Stimulated activated CD4-positive, alpha-beta T cell treated with anti-CD3 and anti-CD28 coated beads, TNF-alpha, amount 100 ng/mL, for 1 hour (primary cell): ENCODE measurements around the gene OPN1LW.
"Not testable (repeated sequence)": the region's sequence is repeated elsewhere in the genome, so short reads cannot be mapped to it uniquely, and the experiment has no call there.

Experiments
- DNase-seq, 3 donors: peaks; one replicate each; pipeline ENCODE4 v3.0.0-alpha.2; 2020; ENCODE audit warnings: low read depth in 3 of 3, low spot score in 1 of 3

OPN1LW gene

DNA sequence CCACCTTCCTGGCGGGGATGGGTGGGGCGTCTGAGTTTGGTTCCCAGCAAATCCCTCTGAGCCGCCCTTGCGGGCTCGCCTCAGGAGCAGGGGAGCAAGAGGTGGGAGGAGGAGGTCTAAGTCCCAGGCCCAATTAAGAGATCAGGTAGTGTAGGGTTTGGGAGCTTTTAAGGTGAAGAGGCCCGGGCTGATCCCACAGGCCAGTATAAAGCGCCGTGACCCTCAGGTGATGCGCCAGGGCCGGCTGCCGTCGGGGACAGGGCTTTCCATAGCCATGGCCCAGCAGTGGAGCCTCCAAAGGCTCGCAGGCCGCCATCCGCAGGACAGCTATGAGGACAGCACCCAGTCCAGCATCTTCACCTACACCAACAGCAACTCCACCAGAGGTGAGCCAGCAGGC, at the start of gene OPN1LW:
Gene OPN1LW, plus strand, starts transcription at position 234 of the 400 bp plus-strand sequence. Its CDS starts 41 bp downstream, at position 275.
- DNase-seq: not testable (repeated sequence)

GRCh38 chrX:154094833-154095232, 49.2 kb upstream of the OPN1LW start:
- no peak for DNase-seq

DNA sequence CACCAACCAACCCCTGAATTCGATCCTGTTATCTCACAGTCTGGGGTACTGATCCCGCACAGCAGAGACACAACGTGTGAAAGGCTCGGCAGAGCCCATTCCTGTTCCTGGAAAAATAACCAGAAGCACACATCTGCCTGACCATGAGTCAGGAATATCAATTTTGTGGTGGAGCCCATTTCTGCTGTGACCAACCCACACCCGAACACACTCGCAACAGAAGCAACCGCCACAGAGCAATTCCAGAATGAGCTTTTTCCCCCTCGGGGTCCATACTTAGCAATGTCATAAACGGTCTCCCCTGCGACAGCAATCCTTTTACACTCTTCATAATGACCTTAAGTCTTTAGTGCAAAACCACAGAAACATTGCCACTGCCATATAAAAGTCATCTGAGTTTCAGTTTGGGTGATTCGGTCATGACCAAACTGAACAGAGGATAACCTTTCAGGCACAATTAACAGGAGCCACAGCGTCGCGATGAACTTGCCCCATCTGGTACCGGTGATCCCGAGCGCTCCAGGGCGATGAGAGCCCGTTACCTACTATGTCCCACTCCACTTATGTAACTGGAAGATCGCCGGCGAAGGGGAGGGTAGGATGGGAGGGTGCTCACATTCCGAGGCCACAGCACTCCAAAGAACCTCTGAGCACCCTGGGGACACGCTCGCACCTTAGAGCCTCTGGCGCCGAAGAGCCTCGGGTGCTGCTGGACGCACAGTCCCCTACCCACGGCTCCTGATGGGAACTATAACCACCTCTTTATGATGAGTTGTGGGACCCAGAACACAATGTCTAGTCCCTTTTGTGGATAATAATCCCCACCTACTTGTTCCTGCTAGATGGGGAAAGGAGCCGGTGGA, 47.7 kb upstream of the OPN1LW start:
- DNase-seq: no peak

- DNase-seq: peak; percentile 24 to 55 (median 49)
Observed at GRCh38 chrX:154097003-154097588, 46.9 kb upstream of the OPN1LW start.

DNA sequence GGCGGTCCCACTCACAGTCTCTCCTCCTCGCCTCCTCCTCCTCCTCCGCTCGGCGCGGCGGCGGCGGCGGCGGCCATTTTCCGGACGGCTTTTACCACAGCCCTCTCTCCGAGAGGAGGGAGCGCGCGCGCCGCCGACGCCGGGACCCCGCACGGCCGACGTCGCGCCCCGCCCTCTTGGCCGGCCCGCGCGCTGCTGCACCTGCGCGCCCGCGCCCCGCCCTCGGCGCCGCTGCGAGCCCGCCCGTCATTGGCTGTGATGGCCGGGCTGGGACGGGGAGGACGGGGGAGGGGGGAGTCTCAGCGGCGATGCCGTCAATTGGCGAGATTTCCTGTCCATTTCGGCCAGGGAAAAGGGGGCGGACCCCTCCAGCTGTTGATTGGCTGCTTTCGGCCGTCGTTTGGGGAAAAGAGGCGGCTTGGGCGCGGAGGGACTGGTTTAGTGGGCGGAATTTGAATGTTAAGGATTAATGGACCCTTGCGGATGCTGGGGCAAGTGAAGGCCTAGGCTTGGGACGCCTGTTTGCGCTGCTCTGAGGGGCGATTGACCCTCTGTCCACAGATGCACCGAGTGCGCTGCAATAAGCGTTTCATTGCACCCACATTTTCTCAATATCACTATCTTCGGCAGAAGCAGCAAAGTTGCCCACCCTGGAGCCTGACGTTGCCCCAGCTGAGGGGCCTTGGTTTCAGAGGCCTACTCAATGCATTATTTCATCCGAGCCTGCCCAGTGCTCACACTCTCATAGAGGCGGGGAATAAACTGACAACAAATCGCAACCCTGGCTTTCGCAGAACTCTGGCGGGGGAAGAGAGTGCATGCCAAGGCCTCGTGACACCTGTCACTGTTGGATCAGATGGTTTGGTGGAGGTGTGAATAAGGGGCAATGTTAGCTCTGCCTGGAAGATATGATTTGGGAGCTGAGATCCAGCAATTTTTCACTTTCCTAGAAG, 46.2 kb upstream of the OPN1LW start, which contains the start of gene MECP2:
Gene MECP2, minus strand, starts transcription at position 129 of the 953 bp plus-strand sequence.
- peak; percentile 66 to 74 (median 69) for DNase-seq

- DNase-seq: no peak
Observed at GRCh38 chrX:154098551-154098950, 45.5 kb upstream of the OPN1LW start.

GRCh38 chrX:154113729-154114128, 30.3 kb upstream of the OPN1LW start:
- no peak for DNase-seq

DNA sequence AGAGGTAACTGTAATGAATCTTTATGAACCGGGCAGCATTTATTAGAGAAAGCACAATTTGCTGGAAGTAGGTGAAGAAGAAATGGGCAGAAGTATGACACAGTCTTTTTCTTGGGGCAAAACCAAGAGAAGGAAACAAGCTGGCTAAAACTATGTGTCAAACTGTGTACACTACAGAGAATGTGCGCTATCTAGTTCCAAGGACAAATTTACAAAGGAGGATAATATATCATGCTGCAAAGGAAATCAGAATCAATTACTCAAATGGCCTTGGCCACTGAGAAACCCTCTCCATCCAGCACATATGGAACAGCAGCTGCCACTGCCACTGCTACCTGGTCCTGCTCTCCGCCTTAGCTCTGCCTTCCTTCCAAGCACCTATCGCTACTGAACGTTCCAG, 29.4 kb upstream of the OPN1LW start:
- DNase-seq: no peak

DNA sequence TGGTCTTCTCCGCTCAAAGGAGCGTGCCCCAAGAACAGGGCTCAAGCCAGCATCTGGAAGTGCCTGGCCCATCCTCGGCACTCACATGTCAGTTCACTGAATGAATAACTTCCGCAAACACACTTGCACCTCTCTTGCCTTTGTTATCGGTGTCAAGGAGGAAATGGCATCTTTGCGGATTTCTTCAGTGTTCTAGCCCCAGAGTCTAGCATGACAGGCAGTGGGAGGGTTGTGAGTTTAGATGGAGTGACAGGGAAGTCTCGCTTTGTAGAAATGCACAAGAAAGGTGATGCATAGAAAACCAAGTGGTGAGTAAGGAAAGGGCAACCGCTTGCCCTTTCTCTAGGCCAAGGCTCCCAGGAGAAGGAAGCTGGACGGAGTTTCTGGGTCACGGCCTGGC, 29.0 kb upstream of the OPN1LW start:
- no peak for DNase-seq

GRCh38 chrX:154115750-154116149, 28.3 kb upstream of the OPN1LW start:
- no peak for DNase-seq

GRCh38 chrX:154116426-154117211, 27.4 kb upstream of the OPN1LW start:
- no peak for DNase-seq

DNA sequence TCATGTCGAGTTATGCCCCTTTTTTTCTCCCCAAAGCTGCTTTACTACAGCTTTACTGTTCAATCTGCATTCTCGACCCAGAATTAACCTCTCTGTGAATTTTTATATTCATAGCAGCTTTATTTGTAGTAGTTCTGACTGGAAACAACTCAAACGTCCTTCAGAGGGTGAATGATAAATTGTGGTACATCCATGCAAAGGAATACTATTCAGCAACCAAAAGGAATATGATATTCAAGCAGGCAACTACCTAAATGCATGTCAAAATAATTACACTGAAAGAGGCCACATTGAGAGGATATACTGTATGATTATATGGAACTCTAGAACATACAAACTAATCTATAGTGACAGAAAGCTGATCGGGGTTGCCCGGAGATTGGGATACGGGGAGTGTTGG, 26.5 kb upstream of the OPN1LW start:
- no peak for DNase-seq

- DNase-seq: no peak
Observed at GRCh38 chrX:154120567-154120966, 23.5 kb upstream of the OPN1LW start.

DNA sequence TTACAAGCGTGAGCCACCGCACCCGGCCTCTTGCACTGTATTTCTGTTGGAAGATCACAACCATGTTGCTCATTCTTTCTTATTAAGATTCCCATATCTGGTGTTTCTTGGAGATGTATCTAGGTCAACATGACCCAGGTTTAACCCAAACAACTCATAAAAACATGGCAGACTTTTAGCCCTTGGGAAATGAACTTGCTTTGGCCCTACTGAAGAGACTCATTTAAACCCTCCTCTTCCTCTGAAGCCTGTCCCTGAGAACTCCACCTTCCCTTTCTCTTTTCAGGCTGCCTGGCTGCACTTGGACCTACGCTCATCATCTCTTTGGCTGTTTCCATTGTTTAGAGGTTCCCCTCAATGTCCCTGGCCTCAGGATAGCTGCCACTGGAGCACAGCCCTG, 22.8 kb upstream of the OPN1LW start:
- DNase-seq: no peak

GRCh38 chrX:154121961-154122360, 22.1 kb upstream of the OPN1LW start:
- no peak for DNase-seq

DNA sequence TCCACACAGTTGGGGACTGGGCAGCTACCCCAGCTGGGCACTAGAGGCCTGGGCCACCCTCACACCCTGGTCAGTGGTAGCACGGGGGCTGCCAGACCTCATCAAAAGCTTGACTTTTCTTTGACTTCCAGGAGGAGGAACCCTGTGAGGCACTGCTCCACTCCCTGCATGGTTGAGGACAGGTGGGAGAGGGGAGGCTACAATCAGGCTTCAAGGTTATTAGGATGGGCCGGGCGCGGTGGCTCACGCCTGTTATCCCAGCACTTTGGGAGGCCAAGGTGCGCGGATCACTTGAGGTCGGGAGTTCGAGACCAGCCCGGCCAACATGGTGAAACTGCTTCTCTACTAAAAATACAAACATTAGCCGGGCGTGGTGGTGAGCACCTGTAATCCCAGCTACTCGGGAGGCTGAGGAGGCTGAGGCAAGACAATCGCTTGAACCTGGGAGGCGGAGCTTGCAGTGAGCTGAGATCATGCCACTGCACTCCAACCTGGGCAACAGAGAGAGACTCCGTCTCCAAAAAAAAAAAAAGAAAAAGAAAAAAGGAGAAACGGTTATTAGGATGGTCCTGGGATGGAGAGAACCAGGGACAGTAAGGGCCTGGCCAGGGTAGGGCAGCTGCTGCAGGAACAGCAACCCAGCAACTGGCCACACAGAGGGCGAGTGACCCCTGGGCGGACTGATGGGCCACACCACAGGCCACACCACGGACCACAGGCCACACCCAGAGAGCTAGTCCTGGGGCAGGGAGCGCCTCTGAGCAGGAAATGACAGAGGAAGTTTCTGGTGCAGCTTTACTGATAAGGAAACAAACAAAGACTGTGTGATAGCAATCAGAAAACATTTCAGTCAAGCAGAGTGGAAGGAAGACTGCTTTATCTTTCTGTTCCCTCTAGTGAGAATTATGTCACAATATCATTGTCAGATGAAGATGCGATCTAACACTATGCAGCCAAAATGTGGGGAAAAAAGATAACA, 20.5 kb upstream of the OPN1LW start:
- no peak for DNase-seq

DNA sequence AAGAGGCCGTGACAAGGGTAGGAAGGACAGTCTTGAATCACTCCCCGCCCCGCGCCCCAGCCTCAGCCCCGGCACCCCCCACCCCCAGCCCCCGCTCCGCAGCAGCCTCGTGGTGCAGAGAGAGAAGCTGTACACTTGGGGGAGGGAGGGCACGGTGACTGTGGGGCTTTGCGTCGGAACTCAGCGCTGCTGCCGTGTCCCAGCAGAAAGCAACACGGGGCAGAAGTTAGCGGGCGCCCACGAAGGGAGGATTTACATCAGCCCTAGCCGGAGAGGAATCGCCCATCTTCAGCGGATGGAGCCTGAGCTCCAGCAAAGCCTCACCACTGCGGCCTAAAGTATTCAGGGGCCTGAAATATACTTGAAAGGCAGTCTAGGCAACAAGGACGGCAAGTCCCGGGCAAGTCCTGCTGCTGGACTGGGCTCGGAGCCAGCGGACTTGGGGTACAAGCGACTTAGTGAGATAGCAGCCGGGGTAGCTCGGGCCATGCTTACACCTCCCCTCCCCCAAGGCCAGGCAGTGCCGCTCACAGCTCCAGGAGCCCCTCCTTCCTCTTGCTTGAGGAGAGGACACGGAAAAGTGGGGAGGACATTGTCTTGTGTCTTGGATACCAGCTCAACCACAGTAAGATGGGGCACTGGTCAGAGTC, 18.5 kb upstream of the OPN1LW start:
- no peak for DNase-seq

DNA sequence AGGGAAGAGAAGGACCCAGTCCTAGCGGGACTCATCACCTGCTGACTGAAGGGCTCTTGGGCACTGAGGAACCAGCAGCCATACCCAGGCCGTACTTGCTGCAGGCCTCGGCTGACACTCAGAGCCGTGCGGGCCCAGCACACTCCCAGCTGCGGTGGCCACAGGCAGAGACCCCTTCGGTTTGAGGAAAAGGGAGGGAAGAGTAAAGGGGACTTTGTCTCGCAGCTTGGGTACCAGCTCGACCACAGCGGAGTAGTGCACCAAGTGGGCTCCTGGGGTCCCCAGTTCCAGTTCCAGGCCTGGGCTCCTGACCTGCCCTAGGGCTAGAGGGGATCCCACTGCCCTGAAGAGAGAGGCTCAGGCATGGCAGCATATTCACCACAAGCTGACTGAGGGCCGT, 17.9 kb upstream of the OPN1LW start:
- DNase-seq: no peak

- no peak for DNase-seq
Observed at GRCh38 chrX:154131955-154132354, 12.1 kb upstream of the OPN1LW start.
